Hair follicular keratinocyte (primary cell): ENCODE results near the gene PIK3CB. TPM values are rescaled to one million over a fixed set of nuclear protein-coding genes. Genes with fewer than 3 reads are reported as not detected.

ENCODE experiments used
- total RNA-seq: library from RNA; depleted of rRNA; stranded (reverse); fragments of >200 nt; gene quantifications from 2 replicates; pipeline ENCODE4 v1.2.3, GENCODE V29; 2015

The PIK3CB gene
- 14.0 and 14.5 TPM in 2 replicates for total RNA-seq

GRCh38 chr3:138834596-138835396 lies at the start of gene PIK3CB:
TSS of gene PIK3CB (minus strand) at chr3:138834928. CDS start at chr3:138759343, 75,585 bp downstream.

GRCh38 chr3:138608322-138609135 lies 226.2 kb downstream of the PIK3CB start, which contains the start of gene FAIM:
TSS of gene FAIM (plus strand) at chr3:138608771. CDS start at chr3:138619727, 10,956 bp downstream.

Other genes with a start within 250 kb of the PIK3CB start
- gene CEP70, start 240.7 kb downstream of the PIK3CB start, total RNA-seq, result 10.9 and 13.1 TPM in 2 replicates
- gene FAIM, start 226.2 kb downstream of the PIK3CB start, total RNA-seq, result 9.4 and 12.1 TPM in 2 replicates
- gene FOXL2, start 112.2 kb upstream of the PIK3CB start, total RNA-seq, result 0.38 and 1.2 TPM in 2 replicates
- 0.70 and 0.76 TPM in 2 replicates for gene FOXL2NB, start 112.3 kb upstream of the PIK3CB start, total RNA-seq
- not detected in 2 replicates for gene PRR23A, start 171.3 kb upstream of the PIK3CB start, total RNA-seq
- not detected in 2 replicates for gene PRR23B, start 186.0 kb upstream of the PIK3CB start, total RNA-seq
- not detected in 2 replicates for gene PRR23C, start 210.0 kb upstream of the PIK3CB start, total RNA-seq